OCI-LY3 (cell line): ENCODE results near the gene RHOA.

Experiments used
- EZH2phosphoT487 ChIP-seq: fragments of 200-600 bp; shearing (Covaris generic); IDR thresholded peaks from 2 replicates; pipeline ENCODE4 v1.6.1; 2018; ENCODE audit warnings: antibody characterized with exemption, mixed run types, low read depth
- TF ChIP-seq, protein P1 (sequence below): fragments of 200-600, 300-600 bp; sonication (generic); IDR thresholded peaks from 2 replicates; pipeline ENCODE4 v1.5.1; 2014; ENCODE audit warnings: antibody characterized with exemption, low read length, low read depth

DNA sequence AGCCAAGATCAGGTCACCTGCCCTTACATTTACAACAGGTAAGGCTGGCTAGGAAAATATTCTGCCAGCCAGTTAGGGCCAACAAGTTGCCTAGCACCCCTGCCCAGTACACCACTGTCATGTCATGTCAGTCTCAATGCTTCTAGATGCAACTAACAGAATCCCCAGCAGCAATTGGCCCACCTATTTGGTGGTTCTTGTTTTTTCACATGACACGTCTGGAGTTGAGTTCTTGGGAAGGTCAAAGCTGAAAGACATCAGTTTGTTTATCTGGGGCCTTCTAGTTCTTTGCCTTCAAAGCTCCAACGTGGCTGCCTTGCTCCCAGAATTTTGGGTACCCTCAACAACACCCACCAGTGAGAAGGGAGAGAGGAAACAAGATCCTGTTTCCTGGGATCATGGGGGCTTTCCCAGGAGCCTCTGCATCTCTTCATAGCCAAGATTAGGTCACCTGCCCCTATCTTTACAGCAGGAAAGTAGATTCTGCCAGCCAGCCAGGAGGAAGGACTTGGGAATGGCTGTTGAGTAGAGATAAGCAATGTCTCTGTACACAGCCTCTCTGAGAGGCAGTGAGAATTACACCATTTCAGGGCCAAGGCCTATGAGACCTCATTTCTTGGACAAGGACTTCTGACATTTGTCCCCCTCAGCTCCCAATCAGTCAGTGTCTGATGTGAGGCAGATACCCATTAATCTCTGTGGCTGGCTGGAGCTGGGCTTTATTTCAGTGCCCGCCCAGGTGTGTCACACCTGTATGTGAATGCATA lies 62.2 kb downstream of the RHOA start:
- TF ChIP-seq, protein P1, sequence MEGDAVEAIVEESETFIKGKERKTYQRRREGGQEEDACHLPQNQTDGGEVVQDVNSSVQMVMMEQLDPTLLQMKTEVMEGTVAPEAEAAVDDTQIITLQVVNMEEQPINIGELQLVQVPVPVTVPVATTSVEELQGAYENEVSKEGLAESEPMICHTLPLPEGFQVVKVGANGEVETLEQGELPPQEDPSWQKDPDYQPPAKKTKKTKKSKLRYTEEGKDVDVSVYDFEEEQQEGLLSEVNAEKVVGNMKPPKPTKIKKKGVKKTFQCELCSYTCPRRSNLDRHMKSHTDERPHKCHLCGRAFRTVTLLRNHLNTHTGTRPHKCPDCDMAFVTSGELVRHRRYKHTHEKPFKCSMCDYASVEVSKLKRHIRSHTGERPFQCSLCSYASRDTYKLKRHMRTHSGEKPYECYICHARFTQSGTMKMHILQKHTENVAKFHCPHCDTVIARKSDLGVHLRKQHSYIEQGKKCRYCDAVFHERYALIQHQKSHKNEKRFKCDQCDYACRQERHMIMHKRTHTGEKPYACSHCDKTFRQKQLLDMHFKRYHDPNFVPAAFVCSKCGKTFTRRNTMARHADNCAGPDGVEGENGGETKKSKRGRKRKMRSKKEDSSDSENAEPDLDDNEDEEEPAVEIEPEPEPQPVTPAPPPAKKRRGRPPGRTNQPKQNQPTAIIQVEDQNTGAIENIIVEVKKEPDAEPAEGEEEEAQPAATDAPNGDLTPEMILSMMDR = no peak
- TF ChIP-seq EZH2phosphoT487 = no peak
